ENCODE results near the gene MBNL2. TPM values are rescaled to one million over a fixed set of nuclear protein-coding genes. Genes with fewer than 3 reads are reported as not detected.

MBNL2 gene
- total RNA-seq, 1 experiment from 2014 or later: 0.85 TPM

DNA sequence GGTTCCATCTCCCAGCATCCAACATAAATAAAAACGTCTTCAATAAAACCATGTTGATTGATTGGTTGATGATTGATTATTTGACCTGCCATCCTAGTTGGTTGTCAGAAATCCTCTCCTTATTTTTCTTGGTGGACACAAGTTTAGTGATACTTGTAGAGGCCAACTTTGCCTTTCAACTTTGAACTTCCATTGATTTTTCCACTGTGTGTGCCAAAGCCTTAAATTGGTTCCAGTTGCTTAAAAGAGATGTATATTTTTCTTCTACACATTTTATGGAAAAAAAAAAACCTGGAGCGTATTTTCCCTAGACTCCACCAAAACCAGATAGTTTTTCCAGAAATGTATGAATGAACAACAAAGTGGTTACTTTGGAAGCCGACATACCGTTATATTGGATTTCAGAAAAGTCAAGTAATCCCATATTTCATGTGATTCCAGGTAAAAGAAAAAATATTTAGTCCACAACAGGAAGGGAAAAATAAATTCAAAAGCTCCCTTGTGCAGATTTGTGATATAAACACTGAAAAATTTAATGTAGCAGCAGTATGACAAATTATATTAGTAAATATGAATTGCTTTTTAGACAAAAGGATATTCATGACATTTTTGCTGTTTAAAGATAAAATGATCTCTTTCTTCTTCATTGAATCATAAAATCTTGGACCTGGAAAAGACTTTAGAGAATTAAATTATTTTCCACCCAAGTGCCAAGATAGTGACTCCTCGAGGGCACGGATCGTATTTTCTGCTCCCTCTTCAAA is 85.2 kb downstream of the MBNL2 start:
- DNase-seq (ENCODE audit: low spot score) (no peak), ATAC-seq (no peak)
- ChIA-PET CTCF (no interaction called here), POLR2A (no interaction called here)
- Mint-ChIP-seq H3K27ac (no peak overlapping the region), H3K4me1 (peaks cover 14% of the 10 kb centered on the region), H3K9me3 (no peaks in the 10 kb centered on the region; the same call in 1 of the 2 replicates), H3K27me3 (ENCODE audit: low read depth) (no peaks in the 10 kb centered on the region; the same call in 1 of the 2 replicates), H3K4me3 (no peak overlapping the region), H3K36me3 (no peaks in the 10 kb centered on the region)
- TF ChIP-seq, protein P1, sequence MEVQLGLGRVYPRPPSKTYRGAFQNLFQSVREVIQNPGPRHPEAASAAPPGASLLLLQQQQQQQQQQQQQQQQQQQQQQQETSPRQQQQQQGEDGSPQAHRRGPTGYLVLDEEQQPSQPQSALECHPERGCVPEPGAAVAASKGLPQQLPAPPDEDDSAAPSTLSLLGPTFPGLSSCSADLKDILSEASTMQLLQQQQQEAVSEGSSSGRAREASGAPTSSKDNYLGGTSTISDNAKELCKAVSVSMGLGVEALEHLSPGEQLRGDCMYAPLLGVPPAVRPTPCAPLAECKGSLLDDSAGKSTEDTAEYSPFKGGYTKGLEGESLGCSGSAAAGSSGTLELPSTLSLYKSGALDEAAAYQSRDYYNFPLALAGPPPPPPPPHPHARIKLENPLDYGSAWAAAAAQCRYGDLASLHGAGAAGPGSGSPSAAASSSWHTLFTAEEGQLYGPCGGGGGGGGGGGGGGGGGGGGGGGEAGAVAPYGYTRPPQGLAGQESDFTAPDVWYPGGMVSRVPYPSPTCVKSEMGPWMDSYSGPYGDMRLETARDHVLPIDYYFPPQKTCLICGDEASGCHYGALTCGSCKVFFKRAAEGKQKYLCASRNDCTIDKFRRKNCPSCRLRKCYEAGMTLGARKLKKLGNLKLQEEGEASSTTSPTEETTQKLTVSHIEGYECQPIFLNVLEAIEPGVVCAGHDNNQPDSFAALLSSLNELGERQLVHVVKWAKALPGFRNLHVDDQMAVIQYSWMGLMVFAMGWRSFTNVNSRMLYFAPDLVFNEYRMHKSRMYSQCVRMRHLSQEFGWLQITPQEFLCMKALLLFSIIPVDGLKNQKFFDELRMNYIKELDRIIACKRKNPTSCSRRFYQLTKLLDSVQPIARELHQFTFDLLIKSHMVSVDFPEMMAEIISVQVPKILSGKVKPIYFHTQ (CRISPR knock-in tag; IDR thresholded peaks at IDR 0.05): no peak

DNA sequence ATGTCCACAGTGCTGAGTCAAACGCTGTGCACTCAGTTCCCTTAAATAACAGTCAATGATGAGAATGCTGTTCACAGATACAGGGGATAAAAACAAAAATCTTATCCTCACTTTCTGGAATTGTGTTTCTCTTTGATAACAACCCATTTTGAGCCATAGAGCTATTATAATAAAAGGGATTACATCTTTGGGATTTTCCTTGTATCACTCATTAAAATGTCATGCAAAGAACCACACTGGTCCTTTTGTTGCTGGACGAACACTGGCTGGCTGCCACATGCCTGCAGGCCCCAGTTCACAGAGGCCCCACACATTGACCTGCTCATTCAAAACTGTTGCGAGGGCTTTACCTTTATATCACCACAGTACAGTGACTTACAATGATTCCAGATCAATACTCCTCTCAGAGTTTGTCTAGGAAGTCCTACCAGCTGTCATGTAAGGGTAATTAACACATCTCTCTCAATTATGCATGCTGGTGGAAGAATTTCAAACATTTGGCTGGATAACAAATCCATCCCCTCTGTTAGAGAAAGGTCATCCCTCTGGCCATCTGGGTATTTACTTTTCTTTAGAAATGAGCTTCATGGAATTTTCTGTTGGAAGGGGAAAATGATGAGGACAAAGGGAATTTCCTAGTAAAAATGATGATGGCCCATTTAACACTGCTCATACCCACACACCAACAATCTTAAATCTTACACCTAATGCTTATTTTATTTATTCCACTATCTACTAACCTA is 85.9 kb downstream of the MBNL2 start:
- peak; percentile 30 for ATAC-seq
- ChIA-PET POLR2A (no interaction called here), CTCF (interaction anchor here (0.7 kb wide), 1 partner anchor 198 kb away, joined by 3 read pairs; no protein-coding TSS in a partner anchor)
- no peaks in the 10 kb centered on the region; the same call in 1 of the 2 replicates for H3K9me3 Mint-ChIP-seq
- no peak overlapping the region for H3K27ac Mint-ChIP-seq
- H3K4me3 Mint-ChIP-seq: no peak overlapping the region
- TF ChIP-seq MYBL2 (CRISPR knock-in tag; IDR thresholded peaks at IDR 0.05) (no peak), PRRX2 (CRISPR knock-in tag; IDR thresholded peaks at IDR 0.05) (no peak), JAZF1 (CRISPR knock-in tag; IDR thresholded peaks at IDR 0.05) (no peak), NFATC4 (CRISPR knock-in tag; IDR thresholded peaks at IDR 0.05) (no peak), ZNF219 (CRISPR knock-in tag; IDR thresholded peaks at IDR 0.05; ENCODE audit: borderline replicate concordance) (no peak), SOX15 (CRISPR knock-in tag; IDR thresholded peaks at IDR 0.05) (no peak), SMAD3 (CRISPR knock-in tag; IDR thresholded peaks at IDR 0.05; ENCODE audit: borderline replicate concordance) (no peak), FOXJ3 (CRISPR knock-in tag; IDR thresholded peaks at IDR 0.05; ENCODE audit: borderline replicate concordance) (no peak), MXD4 (CRISPR knock-in tag; IDR thresholded peaks at IDR 0.05; ENCODE audit: borderline replicate concordance) (no peak)
- TF ChIP-seq, protein P2, sequence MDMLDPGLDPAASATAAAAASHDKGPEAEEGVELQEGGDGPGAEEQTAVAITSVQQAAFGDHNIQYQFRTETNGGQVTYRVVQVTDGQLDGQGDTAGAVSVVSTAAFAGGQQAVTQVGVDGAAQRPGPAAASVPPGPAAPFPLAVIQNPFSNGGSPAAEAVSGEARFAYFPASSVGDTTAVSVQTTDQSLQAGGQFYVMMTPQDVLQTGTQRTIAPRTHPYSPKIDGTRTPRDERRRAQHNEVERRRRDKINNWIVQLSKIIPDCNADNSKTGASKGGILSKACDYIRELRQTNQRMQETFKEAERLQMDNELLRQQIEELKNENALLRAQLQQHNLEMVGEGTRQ (CRISPR knock-in tag; IDR thresholded peaks at IDR 0.05): no peak
- TF ChIP-seq, protein P1 (CRISPR knock-in tag; IDR thresholded peaks at IDR 0.05): no peak
- TF ChIP-seq, protein P3, sequence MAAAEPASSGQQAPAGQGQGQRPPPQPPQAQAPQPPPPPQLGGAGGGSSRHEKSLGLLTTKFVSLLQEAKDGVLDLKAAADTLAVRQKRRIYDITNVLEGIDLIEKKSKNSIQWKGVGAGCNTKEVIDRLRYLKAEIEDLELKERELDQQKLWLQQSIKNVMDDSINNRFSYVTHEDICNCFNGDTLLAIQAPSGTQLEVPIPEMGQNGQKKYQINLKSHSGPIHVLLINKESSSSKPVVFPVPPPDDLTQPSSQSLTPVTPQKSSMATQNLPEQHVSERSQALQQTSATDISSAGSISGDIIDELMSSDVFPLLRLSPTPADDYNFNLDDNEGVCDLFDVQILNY (CRISPR knock-in tag; IDR thresholded peaks at IDR 0.05): no peak
- TF ChIP-seq, protein P4, sequence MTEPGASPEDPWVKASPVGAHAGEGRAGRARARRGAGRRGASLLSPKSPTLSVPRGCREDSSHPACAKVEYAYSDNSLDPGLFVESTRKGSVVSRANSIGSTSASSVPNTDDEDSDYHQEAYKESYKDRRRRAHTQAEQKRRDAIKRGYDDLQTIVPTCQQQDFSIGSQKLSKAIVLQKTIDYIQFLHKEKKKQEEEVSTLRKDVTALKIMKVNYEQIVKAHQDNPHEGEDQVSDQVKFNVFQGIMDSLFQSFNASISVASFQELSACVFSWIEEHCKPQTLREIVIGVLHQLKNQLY (CRISPR knock-in tag; IDR thresholded peaks at IDR 0.05): no peak
- no peaks in the 10 kb centered on the region for H3K36me3 Mint-ChIP-seq
- H3K27me3 Mint-ChIP-seq (ENCODE audit: low read depth): no peaks in the 10 kb centered on the region; the same call in 1 of the 2 replicates
- peaks cover 14% of the 10 kb centered on the region for H3K4me1 Mint-ChIP-seq
- DNase-seq (ENCODE audit: low spot score): no peak
